ENCODE measurements around the gene SLC22A31. TPM values are rescaled to one million over a fixed set of nuclear protein-coding genes. Genes with fewer than 3 reads are reported as not detected.

SLC22A31 gene
- total RNA-seq, 1 experiment from 2014 or later, result 4.5 TPM

DNA sequence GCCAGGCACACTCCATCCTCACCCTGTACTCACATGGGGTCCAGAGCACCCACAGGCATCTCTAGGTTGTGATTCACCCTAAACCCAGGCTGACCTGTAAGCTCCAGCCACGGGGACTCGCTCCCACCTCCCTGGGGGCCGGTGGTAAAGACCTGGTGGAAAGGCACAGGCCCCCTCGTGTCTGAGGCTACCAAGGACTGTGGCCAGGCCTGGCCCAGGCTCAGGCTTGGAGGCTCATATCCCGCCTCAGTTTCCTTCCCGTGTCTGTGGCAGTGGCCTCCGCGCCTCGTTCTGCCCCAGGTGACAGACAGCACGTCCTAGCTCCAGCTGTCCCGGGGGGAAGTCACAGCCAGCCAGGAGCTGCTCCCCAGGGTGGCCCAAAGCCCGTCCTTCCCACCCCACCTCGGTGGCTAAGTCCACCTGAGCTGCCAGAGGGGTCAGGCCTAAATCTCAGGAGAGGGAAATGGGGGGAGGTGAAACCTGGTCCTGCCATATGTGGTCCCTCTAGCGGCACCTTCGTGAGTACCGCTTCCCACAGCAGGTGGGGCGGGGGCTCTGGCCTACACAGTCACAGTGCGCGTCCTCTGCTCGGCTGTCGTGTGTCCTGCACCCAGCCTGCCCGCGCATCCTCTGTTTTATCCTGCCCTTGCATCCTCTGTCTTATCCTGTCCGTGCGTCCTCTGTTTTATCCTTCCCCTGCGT, 16.2 kb downstream of the SLC22A31 start:
- no peaks in the 10 kb centered on the region for H3K9me3 ChIP-seq (ENCODE audit: control insufficient read depth, insufficient read depth, low read depth, low read length)
- no peaks in the 10 kb centered on the region for H3K36me3 ChIP-seq (ENCODE audit: control insufficient read depth, insufficient read depth, low read length)
- H3K4me1 ChIP-seq (ENCODE audit: control insufficient read depth, insufficient read depth, low read length), result no peaks in the 10 kb centered on the region; the same call in 1 of the 2 replicates
- intact Hi-C loops (cut with micrococcal nuclease; ENCODE audit: unreplicated experiment) (no loop called here), in situ Hi-C loops (cut with HindIII; ENCODE audit: low pct_unique_long_range_greater_than_20kb, low sequenced_read_pairs) (no loop called here)
- H3K27me3 ChIP-seq (ENCODE audit: control insufficient read depth, insufficient read depth, low read length), result no peaks in the 10 kb centered on the region
- H3K4me3 ChIP-seq (ENCODE audit: low read depth in 2 of 2, low read length in 2 of 2), result no peak overlapping the region
- DNase-seq (ENCODE audit: low read depth, low spot score) (no peak), ATAC-seq (peak; percentile 24; the same call in 1 of the 2 replicates)
- ChIA-PET CTCF (no interaction called here), POLR2A (no interaction called here)
- BruUV-seq (replicated peaks), result no TSS peak
- TF ChIP-seq, protein P1, sequence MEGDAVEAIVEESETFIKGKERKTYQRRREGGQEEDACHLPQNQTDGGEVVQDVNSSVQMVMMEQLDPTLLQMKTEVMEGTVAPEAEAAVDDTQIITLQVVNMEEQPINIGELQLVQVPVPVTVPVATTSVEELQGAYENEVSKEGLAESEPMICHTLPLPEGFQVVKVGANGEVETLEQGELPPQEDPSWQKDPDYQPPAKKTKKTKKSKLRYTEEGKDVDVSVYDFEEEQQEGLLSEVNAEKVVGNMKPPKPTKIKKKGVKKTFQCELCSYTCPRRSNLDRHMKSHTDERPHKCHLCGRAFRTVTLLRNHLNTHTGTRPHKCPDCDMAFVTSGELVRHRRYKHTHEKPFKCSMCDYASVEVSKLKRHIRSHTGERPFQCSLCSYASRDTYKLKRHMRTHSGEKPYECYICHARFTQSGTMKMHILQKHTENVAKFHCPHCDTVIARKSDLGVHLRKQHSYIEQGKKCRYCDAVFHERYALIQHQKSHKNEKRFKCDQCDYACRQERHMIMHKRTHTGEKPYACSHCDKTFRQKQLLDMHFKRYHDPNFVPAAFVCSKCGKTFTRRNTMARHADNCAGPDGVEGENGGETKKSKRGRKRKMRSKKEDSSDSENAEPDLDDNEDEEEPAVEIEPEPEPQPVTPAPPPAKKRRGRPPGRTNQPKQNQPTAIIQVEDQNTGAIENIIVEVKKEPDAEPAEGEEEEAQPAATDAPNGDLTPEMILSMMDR (IDR thresholded peaks at IDR 0.05), result no peak
- no peak for TF ChIP-seq POLR2AphosphoS5 (IDR thresholded peaks at IDR 0.05; ENCODE audit: low read depth, low read length)
- TF ChIP-seq SIN3A (IDR thresholded peaks at IDR 0.05; ENCODE audit: borderline replicate concordance, insufficient read depth, low read depth, low read length), result no peak
- TF ChIP-seq, protein P2, sequence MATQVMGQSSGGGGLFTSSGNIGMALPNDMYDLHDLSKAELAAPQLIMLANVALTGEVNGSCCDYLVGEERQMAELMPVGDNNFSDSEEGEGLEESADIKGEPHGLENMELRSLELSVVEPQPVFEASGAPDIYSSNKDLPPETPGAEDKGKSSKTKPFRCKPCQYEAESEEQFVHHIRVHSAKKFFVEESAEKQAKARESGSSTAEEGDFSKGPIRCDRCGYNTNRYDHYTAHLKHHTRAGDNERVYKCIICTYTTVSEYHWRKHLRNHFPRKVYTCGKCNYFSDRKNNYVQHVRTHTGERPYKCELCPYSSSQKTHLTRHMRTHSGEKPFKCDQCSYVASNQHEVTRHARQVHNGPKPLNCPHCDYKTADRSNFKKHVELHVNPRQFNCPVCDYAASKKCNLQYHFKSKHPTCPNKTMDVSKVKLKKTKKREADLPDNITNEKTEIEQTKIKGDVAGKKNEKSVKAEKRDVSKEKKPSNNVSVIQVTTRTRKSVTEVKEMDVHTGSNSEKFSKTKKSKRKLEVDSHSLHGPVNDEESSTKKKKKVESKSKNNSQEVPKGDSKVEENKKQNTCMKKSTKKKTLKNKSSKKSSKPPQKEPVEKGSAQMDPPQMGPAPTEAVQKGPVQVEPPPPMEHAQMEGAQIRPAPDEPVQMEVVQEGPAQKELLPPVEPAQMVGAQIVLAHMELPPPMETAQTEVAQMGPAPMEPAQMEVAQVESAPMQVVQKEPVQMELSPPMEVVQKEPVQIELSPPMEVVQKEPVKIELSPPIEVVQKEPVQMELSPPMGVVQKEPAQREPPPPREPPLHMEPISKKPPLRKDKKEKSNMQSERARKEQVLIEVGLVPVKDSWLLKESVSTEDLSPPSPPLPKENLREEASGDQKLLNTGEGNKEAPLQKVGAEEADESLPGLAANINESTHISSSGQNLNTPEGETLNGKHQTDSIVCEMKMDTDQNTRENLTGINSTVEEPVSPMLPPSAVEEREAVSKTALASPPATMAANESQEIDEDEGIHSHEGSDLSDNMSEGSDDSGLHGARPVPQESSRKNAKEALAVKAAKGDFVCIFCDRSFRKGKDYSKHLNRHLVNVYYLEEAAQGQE (IDR thresholded peaks at IDR 0.05; ENCODE audit: insufficient read depth in 1 of 2, low read depth in 2 of 2, low read length in 1 of 2), result no peak
- no peak overlapping the region for H3K27ac ChIP-seq (ENCODE audit: low read length)

DNA sequence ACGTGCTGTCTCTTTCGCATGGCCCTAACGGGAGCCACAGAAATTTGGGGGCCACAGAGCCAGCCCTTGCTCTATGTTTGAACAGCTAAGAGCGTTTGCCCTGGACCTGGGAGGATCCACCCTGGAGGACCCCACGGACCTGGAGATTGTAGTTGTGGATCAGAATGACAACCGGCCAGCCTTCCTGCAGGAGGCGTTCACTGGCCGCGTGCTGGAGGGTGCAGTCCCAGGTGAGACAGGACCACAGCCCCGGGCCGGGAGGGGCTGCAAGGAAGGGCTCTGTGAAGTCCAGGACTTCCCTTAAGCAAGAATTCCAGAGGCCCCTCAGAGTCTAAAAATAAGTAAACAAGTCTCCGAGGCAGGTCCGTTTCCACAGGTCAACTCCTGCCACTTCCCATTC, 16.9 kb downstream of the SLC22A31 start:
- in situ Hi-C loops (cut with HindIII; ENCODE audit: low pct_unique_long_range_greater_than_20kb, low sequenced_read_pairs), result no loop called here
- no TSS peak for BruUV-seq (replicated peaks)

More for the DNA sequence above, 16.9 kb downstream of the SLC22A31 start:
- intact Hi-C loops (cut with micrococcal nuclease; ENCODE audit: unreplicated experiment), result no loop called here
- no peaks in the 10 kb centered on the region; the same call in 1 of the 2 replicates for H3K4me1 ChIP-seq (ENCODE audit: control insufficient read depth, insufficient read depth, low read length)
- ChIA-PET CTCF (no interaction called here), POLR2A (no interaction called here)
- H3K9me3 ChIP-seq (ENCODE audit: control insufficient read depth, insufficient read depth, low read depth, low read length), result no peaks in the 10 kb centered on the region
- DNase-seq (ENCODE audit: low read depth, low spot score) (no peak), ATAC-seq (no peak)
- H3K4me3 ChIP-seq (ENCODE audit: low read depth in 2 of 2, low read length in 2 of 2), result no peak overlapping the region
- no peaks in the 10 kb centered on the region for H3K27me3 ChIP-seq (ENCODE audit: control insufficient read depth, insufficient read depth, low read length)
- TF ChIP-seq POLR2AphosphoS5 (IDR thresholded peaks at IDR 0.05; ENCODE audit: low read depth, low read length), result no peak
- TF ChIP-seq, protein P2 (IDR thresholded peaks at IDR 0.05; ENCODE audit: insufficient read depth in 1 of 2, low read depth in 2 of 2, low read length in 1 of 2), result no peak
- TF ChIP-seq, protein P1 (IDR thresholded peaks at IDR 0.05), result no peak
- TF ChIP-seq SIN3A (IDR thresholded peaks at IDR 0.05; ENCODE audit: borderline replicate concordance, insufficient read depth, low read depth, low read length), result no peak
- no peak for TF ChIP-seq TCF7L2 (IDR thresholded peaks at IDR 0.05; ENCODE audit: low read depth, low read length)
- no peaks in the 10 kb centered on the region for H3K36me3 ChIP-seq (ENCODE audit: control insufficient read depth, insufficient read depth, low read length)
- H3K27ac ChIP-seq (ENCODE audit: low read length), result no peak overlapping the region
